ENCODE data around the gene SYCE3.

Gene SYCE3

DNA sequence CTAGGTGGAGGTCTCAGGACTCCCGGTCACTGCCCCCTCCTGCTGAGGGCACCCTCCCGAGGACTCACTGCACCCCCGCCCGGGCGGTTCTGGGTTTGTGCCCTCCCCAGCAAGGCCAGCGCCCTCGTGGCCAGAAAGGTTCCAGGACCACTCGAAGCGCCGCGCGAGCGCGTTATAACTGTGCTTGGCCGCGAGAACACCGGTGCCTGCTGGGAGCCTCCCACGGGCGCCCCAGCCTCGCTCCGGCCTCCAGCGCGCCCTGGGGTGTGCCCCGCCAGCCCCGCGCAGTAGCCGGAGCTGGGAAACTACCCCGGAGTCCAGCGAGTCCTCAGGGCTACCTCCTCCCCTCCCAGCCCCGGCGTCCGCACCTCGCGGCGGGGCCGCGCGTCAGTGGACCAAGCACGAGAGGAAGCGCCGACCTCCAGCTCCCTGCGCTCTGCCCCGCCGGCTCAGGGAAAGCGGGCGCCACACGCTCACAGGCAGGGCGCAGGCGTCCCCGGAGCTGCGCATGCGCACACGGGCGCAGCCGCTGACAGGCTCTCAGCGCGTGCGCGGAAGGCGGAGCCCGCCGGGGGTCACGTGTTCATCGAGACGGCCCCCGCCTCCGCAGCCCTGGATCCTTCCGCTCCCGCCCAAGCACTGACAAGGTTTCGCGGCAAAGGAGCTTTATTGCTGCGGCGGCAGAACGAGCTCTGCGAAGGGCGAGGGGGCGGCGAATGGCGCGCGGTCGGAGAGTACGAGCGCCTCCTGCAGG lies 37.4 kb downstream of the SYCE3 start, which contains the start of gene SCO2:
TSS of gene SCO2 (minus strand) at position 495 of the 754 bp plus-strand sequence. CDS start 1,187 bp downstream, outside the sequence.
- Histone ChIP-seq H3K79me2 (ENCODE audit: insufficient read depth, low read length) (peaks cover 10% of the 10 kb centered on the region; the same call in 1 of the 2 replicates), H2AFZ (ENCODE audit: low read depth, low read length, severe bottlenecking) (peak within 1 kb of the TSS; percentile 62), H3K9me3 (ENCODE audit: insufficient read depth, low read length) (no peaks in the 10 kb centered on the region), H3F3A (ENCODE audit: insufficient read depth) (peaks cover 12% of the 10 kb centered on the region; the same call in 1 of the 2 replicates), H3K4me2 (ENCODE audit: low read depth, low read length, poor library complexity, severe bottlenecking) (peak within 1 kb of the TSS; percentile 71), H3K27me3 (ENCODE audit: low read length) (no peaks in the 10 kb centered on the region), H3K9me2 (replicated peaks; ENCODE audit: insufficient read depth, low read length) (no peaks in the 10 kb centered on the region), H3K27ac (ENCODE audit: low read depth, low read length) (peak within 1 kb of the TSS; percentile 87), H3K9ac (ENCODE audit: low read length) (peak within 1 kb of the TSS; percentile 88), H3K4me3 (ENCODE audit: insufficient read depth, low read length, poor library complexity, severe bottlenecking) (peak within 1 kb of the TSS; percentile 64), H3K36me3 (ENCODE audit: low read length) (no peaks in the 10 kb centered on the region), H4K20me1 (ENCODE audit: low read depth, low read length) (no peaks in the 10 kb centered on the region)
- no peak for TF ChIP-seq EZH2phosphoT487 (conservative IDR thresholded peaks at IDR 0.05; ENCODE audit: low read length)
- TF ChIP-seq, protein P1, sequence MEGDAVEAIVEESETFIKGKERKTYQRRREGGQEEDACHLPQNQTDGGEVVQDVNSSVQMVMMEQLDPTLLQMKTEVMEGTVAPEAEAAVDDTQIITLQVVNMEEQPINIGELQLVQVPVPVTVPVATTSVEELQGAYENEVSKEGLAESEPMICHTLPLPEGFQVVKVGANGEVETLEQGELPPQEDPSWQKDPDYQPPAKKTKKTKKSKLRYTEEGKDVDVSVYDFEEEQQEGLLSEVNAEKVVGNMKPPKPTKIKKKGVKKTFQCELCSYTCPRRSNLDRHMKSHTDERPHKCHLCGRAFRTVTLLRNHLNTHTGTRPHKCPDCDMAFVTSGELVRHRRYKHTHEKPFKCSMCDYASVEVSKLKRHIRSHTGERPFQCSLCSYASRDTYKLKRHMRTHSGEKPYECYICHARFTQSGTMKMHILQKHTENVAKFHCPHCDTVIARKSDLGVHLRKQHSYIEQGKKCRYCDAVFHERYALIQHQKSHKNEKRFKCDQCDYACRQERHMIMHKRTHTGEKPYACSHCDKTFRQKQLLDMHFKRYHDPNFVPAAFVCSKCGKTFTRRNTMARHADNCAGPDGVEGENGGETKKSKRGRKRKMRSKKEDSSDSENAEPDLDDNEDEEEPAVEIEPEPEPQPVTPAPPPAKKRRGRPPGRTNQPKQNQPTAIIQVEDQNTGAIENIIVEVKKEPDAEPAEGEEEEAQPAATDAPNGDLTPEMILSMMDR (IDR thresholded peaks at IDR 0.05; ENCODE audit: insufficient read depth, low read length, poor library complexity, severe bottlenecking) = no peak

DNA sequence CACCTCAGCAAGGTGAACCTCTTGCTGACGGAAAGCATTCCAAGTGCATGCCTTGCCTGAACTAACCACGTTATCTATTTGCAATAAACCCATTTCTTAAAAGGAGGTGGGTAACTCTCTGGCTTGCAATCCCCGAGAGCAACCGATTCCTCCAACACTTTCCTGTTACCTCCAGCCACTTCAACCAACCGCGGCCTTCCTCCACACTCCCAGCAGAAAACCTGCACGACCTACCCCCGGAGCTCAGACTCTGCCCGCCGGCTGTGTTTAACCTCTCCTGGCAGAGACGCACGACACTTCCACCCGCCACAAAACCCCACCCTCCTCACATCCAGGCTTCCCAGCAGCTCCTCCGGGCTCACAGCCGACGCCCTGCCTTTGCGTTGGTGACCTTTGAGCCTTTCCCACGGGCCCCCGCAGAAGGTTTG lies 38.0 kb downstream of the SYCE3 start:
- H3K9ac ChIP-seq (ENCODE audit: low read length) = peak overlapping the region; percentile 88
- H3K79me2 ChIP-seq (ENCODE audit: insufficient read depth, low read length) = peaks cover 10% of the 10 kb centered on the region; the same call in 1 of the 2 replicates
- H3K9me2 ChIP-seq (replicated peaks; ENCODE audit: insufficient read depth, low read length) = no peaks in the 10 kb centered on the region
- H3F3A ChIP-seq (ENCODE audit: insufficient read depth) = peaks cover 12% of the 10 kb centered on the region; the same call in 1 of the 2 replicates
- H3K27me3 ChIP-seq (ENCODE audit: low read length) = no peaks in the 10 kb centered on the region
- H3K36me3 ChIP-seq (ENCODE audit: low read length) = no peaks in the 10 kb centered on the region
- peak overlapping the region; percentile 87 for H3K27ac ChIP-seq (ENCODE audit: low read depth, low read length)
- H3K4me2 ChIP-seq (ENCODE audit: low read depth, low read length, poor library complexity, severe bottlenecking) = peak overlapping the region; percentile 71
- H3K4me3 ChIP-seq (ENCODE audit: insufficient read depth, low read length, poor library complexity, severe bottlenecking) = peak overlapping the region; percentile 64
- H4K20me1 ChIP-seq (ENCODE audit: low read depth, low read length) = no peaks in the 10 kb centered on the region
- H2AFZ ChIP-seq (ENCODE audit: low read depth, low read length, severe bottlenecking) = no peak overlapping the region
- H3K9me3 ChIP-seq (ENCODE audit: insufficient read depth, low read length) = no peaks in the 10 kb centered on the region
- no peak for TF ChIP-seq EZH2phosphoT487 (conservative IDR thresholded peaks at IDR 0.05; ENCODE audit: low read length)
- TF ChIP-seq, protein P1 (IDR thresholded peaks at IDR 0.05; ENCODE audit: insufficient read depth, low read length, poor library complexity, severe bottlenecking) = no peak

DNA sequence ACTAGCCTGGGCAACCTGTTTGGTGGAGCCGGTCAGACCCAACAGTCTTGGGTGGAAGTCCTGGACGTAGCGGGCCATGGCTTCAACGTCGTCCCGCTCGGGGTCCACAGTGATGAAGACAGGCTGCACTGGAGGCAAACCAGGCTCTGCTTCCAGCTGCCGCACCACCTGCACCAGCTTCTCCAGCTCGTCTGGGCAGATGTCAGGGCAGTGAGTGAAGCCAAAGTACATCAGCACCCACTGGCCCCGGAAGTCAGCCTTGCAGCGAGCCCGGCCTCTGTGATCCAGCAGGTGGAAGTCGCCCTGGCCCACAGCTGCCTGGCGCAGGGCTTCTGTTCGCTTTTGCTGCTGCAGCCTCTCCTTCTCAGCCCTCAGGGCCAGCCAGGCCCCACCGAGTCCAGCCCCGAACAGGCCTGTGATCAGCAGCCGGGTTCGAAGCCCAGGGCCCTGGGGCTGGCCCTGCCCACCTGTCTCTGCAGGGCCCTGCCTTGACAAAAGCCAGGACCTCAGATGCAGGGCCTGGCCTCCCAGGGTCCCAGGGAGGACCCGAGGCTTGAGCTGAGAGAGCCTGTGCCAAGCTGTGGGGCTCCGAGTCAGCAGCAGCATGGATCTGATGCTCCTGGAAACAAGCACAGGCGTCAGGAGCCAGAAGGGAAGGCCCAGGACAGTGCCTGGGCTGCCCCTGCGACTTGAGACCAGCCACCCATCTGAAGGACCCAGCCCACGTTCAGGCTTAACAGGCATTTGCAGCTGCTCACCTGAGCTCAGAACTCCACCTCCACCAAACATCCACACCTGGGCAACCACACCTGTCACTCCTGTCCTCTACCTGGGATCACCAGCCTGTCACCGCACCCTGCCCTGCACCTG lies 38.7 kb downstream of the SYCE3 start:
- Histone ChIP-seq H3F3A (ENCODE audit: insufficient read depth) (peaks cover 12% of the 10 kb centered on the region; the same call in 1 of the 2 replicates), H3K79me2 (ENCODE audit: insufficient read depth, low read length) (peaks cover 10% of the 10 kb centered on the region; the same call in 1 of the 2 replicates), H3K36me3 (ENCODE audit: low read length) (no peaks in the 10 kb centered on the region), H3K4me3 (ENCODE audit: insufficient read depth, low read length, poor library complexity, severe bottlenecking) (peak overlapping the region; percentile 64), H3K9me2 (replicated peaks; ENCODE audit: insufficient read depth, low read length) (no peaks in the 10 kb centered on the region), H3K9me3 (ENCODE audit: insufficient read depth, low read length) (no peaks in the 10 kb centered on the region), H3K4me2 (ENCODE audit: low read depth, low read length, poor library complexity, severe bottlenecking) (peak overlapping the region; percentile 71), H3K9ac (ENCODE audit: low read length) (peak overlapping the region; percentile 88), H3K27me3 (ENCODE audit: low read length) (no peaks in the 10 kb centered on the region), H4K20me1 (ENCODE audit: low read depth, low read length) (no peaks in the 10 kb centered on the region), H2AFZ (ENCODE audit: low read depth, low read length, severe bottlenecking) (no peak overlapping the region), H3K27ac (ENCODE audit: low read depth, low read length) (peak overlapping the region; percentile 87)
- TF ChIP-seq, protein P1 (IDR thresholded peaks at IDR 0.05; ENCODE audit: insufficient read depth, low read length, poor library complexity, severe bottlenecking) = no peak
- TF ChIP-seq EZH2phosphoT487 (conservative IDR thresholded peaks at IDR 0.05; ENCODE audit: low read length) = no peak
